Subcutaneous abdominal adipose tissue (tissue), 5 donors: ENCODE data around the gene SCAI.
"Not testable (repeated sequence)": the region's sequence is repeated elsewhere in the genome, so short reads cannot be mapped to it uniquely, and the experiment has no call there.

Experiments used
- H3K27ac ChIP-seq: one replicate; pipeline ENCODE4 v1.7.0; 2013; ENCODE audit warnings: low read depth, mild to moderate bottlenecking, inconsistent platforms, low read length, moderate library complexity
- H3K27me3 ChIP-seq, 5 donors: one replicate each; pipeline ENCODE4 v1.7.0; 2013; ENCODE audit warnings: low read length in 5 of 5, inconsistent platforms in 1 of 5; ENCODE audit not compliant: control insufficient read depth in 5 of 5, insufficient read depth in 4 of 5
- H3K36me3 ChIP-seq, 5 donors: one replicate each; pipeline ENCODE4 v1.7.0; 2013; ENCODE audit warnings: low read length in 5 of 5; ENCODE audit not compliant: control insufficient read depth in 5 of 5, insufficient read depth in 5 of 5
- H3K4me1 ChIP-seq, 5 donors: one replicate each; pipeline ENCODE4 v1.7.0; 2013; ENCODE audit warnings: low read length in 5 of 5, mild to moderate bottlenecking in 3 of 5, moderate library complexity in 1 of 5; ENCODE audit not compliant: control insufficient read depth in 5 of 5, insufficient read depth in 5 of 5
- H3K4me3 ChIP-seq, 5 donors: one replicate each; pipeline ENCODE4 v1.7.0; 2013; ENCODE audit warnings: low read length in 5 of 5, low read depth in 1 of 5
- H3K9ac ChIP-seq, 5 donors: one replicate each; pipeline ENCODE4 v1.7.0; 2013; ENCODE audit warnings: low read length in 5 of 5, mild to moderate bottlenecking in 4 of 5, moderate library complexity in 3 of 5
- H3K9me3 ChIP-seq, 5 donors: one replicate each; pipeline ENCODE4 v1.7.0; 2013; ENCODE audit warnings: low read length in 5 of 5; ENCODE audit not compliant: control insufficient read depth in 5 of 5
- donor health status: healthy.
- donor health status: healthy.
- donor health status: healthy.
- donor health status: healthy.
- donor health status: healthy.

The SCAI gene

GRCh38 chr9:124964056-124964455 lies 179.3 kb downstream of the SCAI start:
- Histone ChIP-seq H3K9ac (no peak overlapping the region), H3K9me3 (no peaks in the 10 kb centered on the region), H3K27me3 (no peaks in the 10 kb centered on the region), H3K4me1 (no peaks in the 10 kb centered on the region), H3K36me3 (peaks cover 0 to 11% (median 4%) of the 10 kb centered on the region in 5 donors), H3K4me3 (no peak overlapping the region), H3K27ac (no peak overlapping the region)

- Histone ChIP-seq H3K9ac (no peak overlapping the region), H3K27ac (no peak overlapping the region), H3K4me3 (no peak overlapping the region), H3K4me1 (no peaks in the 10 kb centered on the region), H3K36me3 (no peaks in the 10 kb centered on the region), H3K27me3 (no peaks in the 10 kb centered on the region), H3K9me3 (no peaks in the 10 kb centered on the region)
These were observed 182.9 kb downstream of the SCAI start for GRCh38 chr9:124960409-124960752.

GRCh38 chr9:124959671-124960408 lies 183.5 kb downstream of the SCAI start:
- not testable (repeated sequence) for H3K9me3 ChIP-seq, H3K36me3 ChIP-seq, H3K27ac ChIP-seq, H3K4me1 ChIP-seq, H3K9ac ChIP-seq, H3K27me3 ChIP-seq, H3K4me3 ChIP-seq

GRCh38 chr9:124954255-124954654 lies 189.1 kb downstream of the SCAI start:
- no peak overlapping the region for H3K9ac ChIP-seq
- no peaks in the 10 kb centered on the region for H3K4me1 ChIP-seq
- H3K27ac ChIP-seq: no peak overlapping the region
- H3K36me3 ChIP-seq: peaks cover 0 to 9% (median 0%) of the 10 kb centered on the region in 5 donors
- H3K27me3 ChIP-seq: no peaks in the 10 kb centered on the region
- no peak overlapping the region for H3K4me3 ChIP-seq
- H3K9me3 ChIP-seq: no peaks in the 10 kb centered on the region

- peaks cover 0 to 7% (median 0%) of the 10 kb centered on the region in 5 donors for H3K4me1 ChIP-seq
- H3K4me3 ChIP-seq: no peak overlapping the region
- no peaks in the 10 kb centered on the region for H3K27me3 ChIP-seq
- H3K36me3 ChIP-seq: peaks cover 0 to 9% (median 0%) of the 10 kb centered on the region in 5 donors
- H3K9me3 ChIP-seq: no peaks in the 10 kb centered on the region
- no peak overlapping the region for H3K27ac ChIP-seq
- no peak overlapping the region for H3K9ac ChIP-seq
These were observed 193.1 kb downstream of the SCAI start for GRCh38 chr9:124950050-124950718.

GRCh38 chr9:124949387-124949786 lies 193.9 kb downstream of the SCAI start:
- H3K27me3 ChIP-seq: no peaks in the 10 kb centered on the region
- H3K4me3 ChIP-seq: no peak overlapping the region
- no peak overlapping the region for H3K27ac ChIP-seq
- H3K9ac ChIP-seq: no peak overlapping the region
- H3K36me3 ChIP-seq: peaks cover 0 to 9% (median 0%) of the 10 kb centered on the region in 5 donors
- peaks cover 0 to 7% (median 0%) of the 10 kb centered on the region in 5 donors for H3K4me1 ChIP-seq
- H3K9me3 ChIP-seq: no peaks in the 10 kb centered on the region

GRCh38 chr9:124947727-124948391 lies 195.5 kb downstream of the SCAI start:
- Histone ChIP-seq H3K4me1 (peaks cover 0 to 7% (median 0%) of the 10 kb centered on the region in 5 donors), H3K9ac (peak overlapping the region in 1 of 5 donors; percentile 54), H3K9me3 (no peaks in the 10 kb centered on the region), H3K27ac (peak overlapping the region; percentile 1), H3K4me3 (no peak overlapping the region), H3K27me3 (no peaks in the 10 kb centered on the region), H3K36me3 (peaks cover 0 to 8% (median 0%) of the 10 kb centered on the region in 5 donors)

- no peaks in the 10 kb centered on the region for H3K36me3 ChIP-seq
- H3K4me1 ChIP-seq: peaks cover 0 to 15% (median 12%) of the 10 kb centered on the region in 5 donors
- H3K4me3 ChIP-seq: no peak overlapping the region
- H3K9ac ChIP-seq: no peak overlapping the region
- H3K27ac ChIP-seq: no peak overlapping the region
- no peaks in the 10 kb centered on the region for H3K27me3 ChIP-seq
- H3K9me3 ChIP-seq: no peaks in the 10 kb centered on the region
These were observed 197.2 kb downstream of the SCAI start for GRCh38 chr9:124946167-124946566.

GRCh38 chr9:124941679-124942561 lies 201.4 kb downstream of the SCAI start:
- peak overlapping the region; percentile 92 to 99 (median 98) for H3K9ac ChIP-seq
- peak overlapping the region; percentile 99 for H3K27ac ChIP-seq
- no peaks in the 10 kb centered on the region for H3K27me3 ChIP-seq
- peak overlapping the region; percentile 81 to 98 (median 94) for H3K4me3 ChIP-seq
- H3K9me3 ChIP-seq: no peaks in the 10 kb centered on the region
- H3K36me3 ChIP-seq: peaks cover 0 to 7% (median 5%) of the 10 kb centered on the region in 5 donors
- H3K4me1 ChIP-seq: peaks cover 0 to 21% (median 18%) of the 10 kb centered on the region in 5 donors
